ENCODE data around the gene PLCD1. TPM values are rescaled to one million over a fixed set of nuclear protein-coding genes. Genes with fewer than 3 reads are reported as not detected.

Gene PLCD1
- total RNA-seq, 1 donor from 2014 or later: 38.6 TPM

DNA sequence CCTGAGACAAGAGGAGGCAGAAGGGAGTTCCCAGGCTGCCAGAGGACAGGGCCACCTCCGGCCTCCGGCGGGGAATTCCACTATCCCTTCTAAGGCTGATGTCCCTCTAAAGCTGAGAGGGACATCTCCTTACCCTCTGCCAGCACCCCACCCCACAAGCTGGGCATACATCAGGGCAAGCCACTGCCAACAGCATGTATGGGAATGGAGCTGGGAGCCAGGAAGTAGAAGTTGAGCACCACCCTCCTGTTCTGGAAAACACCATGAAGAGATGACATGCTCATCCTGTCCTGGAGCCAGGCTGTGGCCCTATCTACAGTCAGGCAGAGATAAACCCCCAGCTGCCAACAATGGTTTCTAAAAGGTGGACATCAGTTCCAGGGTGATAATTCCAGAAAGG, 7.1 kb downstream of the PLCD1 start:
- H4K20me1 ChIP-seq (ENCODE audit: low read depth): peaks cover 61% of the 10 kb centered on the region
- no peaks in the 10 kb centered on the region for H3K36me3 ChIP-seq
- H3K4me1 Mint-ChIP-seq: peaks cover 11% of the 10 kb centered on the region
- H3K9me3 Mint-ChIP-seq: no peaks in the 10 kb centered on the region
- H3K9me3 ChIP-seq (ENCODE audit: low read depth): no peaks in the 10 kb centered on the region
- H3K4me1 ChIP-seq: no peaks in the 10 kb centered on the region
- H3K4me3 Mint-ChIP-seq: no peak overlapping the region
- no peak overlapping the region for H2AFZ ChIP-seq (replicated peaks)
- TF ChIP-seq EZH2phosphoT487 (IDR thresholded peaks at IDR 0.05) (no peak), EZH2 (IDR thresholded peaks at IDR 0.05) (no peak)
- TF ChIP-seq, protein P1, sequence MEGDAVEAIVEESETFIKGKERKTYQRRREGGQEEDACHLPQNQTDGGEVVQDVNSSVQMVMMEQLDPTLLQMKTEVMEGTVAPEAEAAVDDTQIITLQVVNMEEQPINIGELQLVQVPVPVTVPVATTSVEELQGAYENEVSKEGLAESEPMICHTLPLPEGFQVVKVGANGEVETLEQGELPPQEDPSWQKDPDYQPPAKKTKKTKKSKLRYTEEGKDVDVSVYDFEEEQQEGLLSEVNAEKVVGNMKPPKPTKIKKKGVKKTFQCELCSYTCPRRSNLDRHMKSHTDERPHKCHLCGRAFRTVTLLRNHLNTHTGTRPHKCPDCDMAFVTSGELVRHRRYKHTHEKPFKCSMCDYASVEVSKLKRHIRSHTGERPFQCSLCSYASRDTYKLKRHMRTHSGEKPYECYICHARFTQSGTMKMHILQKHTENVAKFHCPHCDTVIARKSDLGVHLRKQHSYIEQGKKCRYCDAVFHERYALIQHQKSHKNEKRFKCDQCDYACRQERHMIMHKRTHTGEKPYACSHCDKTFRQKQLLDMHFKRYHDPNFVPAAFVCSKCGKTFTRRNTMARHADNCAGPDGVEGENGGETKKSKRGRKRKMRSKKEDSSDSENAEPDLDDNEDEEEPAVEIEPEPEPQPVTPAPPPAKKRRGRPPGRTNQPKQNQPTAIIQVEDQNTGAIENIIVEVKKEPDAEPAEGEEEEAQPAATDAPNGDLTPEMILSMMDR (IDR thresholded peaks at IDR 0.05): no peak
- peaks cover 10% of the 10 kb centered on the region for H3K79me2 ChIP-seq (ENCODE audit: low read depth)
- peaks cover 8% of the 10 kb centered on the region for H3F3A ChIP-seq (ENCODE audit: low read depth)
- H3K4me3 ChIP-seq: no peak overlapping the region
- H3K27me3 Mint-ChIP-seq (ENCODE audit: insufficient read depth, low read depth): peaks cover 8% of the 10 kb centered on the region
- no peak overlapping the region for H3K9ac ChIP-seq
- peaks cover 25% of the 10 kb centered on the region for H3K27me3 ChIP-seq
- no peaks in the 10 kb centered on the region for H3K36me3 Mint-ChIP-seq
- DNase-seq (ENCODE audit: low spot score): no peak
- H3K4me2 ChIP-seq: no peak overlapping the region
- H3K27ac Mint-ChIP-seq: no peak overlapping the region
- no peak overlapping the region for H3K27ac ChIP-seq

DNA sequence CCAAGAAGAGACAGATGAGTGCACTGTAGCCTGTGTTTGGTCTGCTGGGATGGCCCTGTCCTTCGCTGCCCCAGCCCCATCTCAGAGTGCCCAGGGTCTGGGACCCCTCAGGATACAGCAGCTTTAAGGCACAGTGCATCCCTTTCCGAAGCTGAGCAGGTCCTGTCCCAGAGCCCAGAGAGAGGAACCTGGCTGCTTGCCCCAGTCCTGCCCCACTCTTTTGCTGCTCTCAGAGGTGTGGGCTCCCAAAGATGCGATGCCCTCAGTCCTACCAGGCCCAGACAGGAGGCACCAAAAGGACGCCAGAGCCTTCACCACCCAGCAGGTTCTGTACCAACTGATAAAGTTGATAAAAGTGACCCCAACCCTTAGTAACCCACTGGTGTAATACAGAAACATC, 8.2 kb downstream of the PLCD1 start:
- no peak for DNase-seq (ENCODE audit: low spot score)
- Histone ChIP-seq H3F3A (ENCODE audit: low read depth) (peaks cover 8% of the 10 kb centered on the region), H3K27me3 (peaks cover 14% of the 10 kb centered on the region), H3K27ac (no peak overlapping the region), H3K4me1 (no peaks in the 10 kb centered on the region), H4K20me1 (ENCODE audit: low read depth) (peaks cover 50% of the 10 kb centered on the region), H3K36me3 (no peaks in the 10 kb centered on the region), H3K4me2 (no peak overlapping the region), H3K4me3 (no peak overlapping the region), H3K9ac (no peak overlapping the region), H3K79me2 (ENCODE audit: low read depth) (peaks cover 10% of the 10 kb centered on the region), H3K9me3 (ENCODE audit: low read depth) (no peaks in the 10 kb centered on the region), H2AFZ (replicated peaks) (no peak overlapping the region)
- TF ChIP-seq EZH2 (IDR thresholded peaks at IDR 0.05): no peak
- no peak for TF ChIP-seq EZH2phosphoT487 (IDR thresholded peaks at IDR 0.05)
- TF ChIP-seq, protein P1 (IDR thresholded peaks at IDR 0.05): no peak
- peaks cover 7% of the 10 kb centered on the region for H3K27me3 Mint-ChIP-seq (ENCODE audit: insufficient read depth, low read depth)
- H3K27ac Mint-ChIP-seq: peak overlapping the region; percentile 21
- H3K9me3 Mint-ChIP-seq: no peaks in the 10 kb centered on the region
- peaks cover 11% of the 10 kb centered on the region for H3K4me1 Mint-ChIP-seq
- peaks cover 6% of the 10 kb centered on the region for H3K36me3 Mint-ChIP-seq
- no peak overlapping the region for H3K4me3 Mint-ChIP-seq

DNA sequence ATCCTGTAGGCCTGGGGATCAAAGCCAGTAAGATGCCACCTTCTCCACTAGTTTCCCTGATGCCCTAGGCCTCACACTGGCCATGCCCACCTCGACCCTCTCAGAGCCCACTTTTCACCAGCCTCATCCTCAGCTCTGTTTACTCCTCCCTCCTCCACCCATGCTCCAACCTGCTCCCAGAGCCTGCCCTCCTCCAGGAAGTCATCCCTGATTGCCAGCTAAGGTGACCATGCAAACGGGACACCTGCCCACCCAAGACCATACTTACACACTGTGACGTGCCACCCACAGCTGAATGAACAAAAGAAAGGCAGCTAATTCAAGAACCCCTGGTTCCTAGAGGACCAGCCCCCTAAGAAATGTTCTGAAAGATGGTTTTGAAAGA, 9.1 kb downstream of the PLCD1 start:
- no peak for DNase-seq (ENCODE audit: low spot score)
- no peaks in the 10 kb centered on the region for H3K9me3 ChIP-seq (ENCODE audit: low read depth)
- H4K20me1 ChIP-seq (ENCODE audit: low read depth): peaks cover 41% of the 10 kb centered on the region
- no peak overlapping the region for H2AFZ ChIP-seq (replicated peaks)
- peaks cover 5% of the 10 kb centered on the region for H3K27me3 ChIP-seq
- H3K36me3 Mint-ChIP-seq: peaks cover 13% of the 10 kb centered on the region
- H3K36me3 ChIP-seq: no peaks in the 10 kb centered on the region
- no peak overlapping the region for H3K27ac Mint-ChIP-seq
- H3K9me3 Mint-ChIP-seq: no peaks in the 10 kb centered on the region
- peaks cover 8% of the 10 kb centered on the region for H3F3A ChIP-seq (ENCODE audit: low read depth)
- H3K4me1 Mint-ChIP-seq: peaks cover 5% of the 10 kb centered on the region
- no peak overlapping the region for H3K4me3 Mint-ChIP-seq
- H3K27ac ChIP-seq: no peak overlapping the region
- no peak overlapping the region for H3K4me2 ChIP-seq
- H3K27me3 Mint-ChIP-seq (ENCODE audit: insufficient read depth, low read depth): peaks cover 7% of the 10 kb centered on the region
- no peaks in the 10 kb centered on the region for H3K4me1 ChIP-seq
- H3K4me3 ChIP-seq: no peak overlapping the region
- H3K9ac ChIP-seq: no peak overlapping the region
- TF ChIP-seq, protein P1 (IDR thresholded peaks at IDR 0.05): no peak
- TF ChIP-seq EZH2 (IDR thresholded peaks at IDR 0.05): no peak
- TF ChIP-seq EZH2phosphoT487 (IDR thresholded peaks at IDR 0.05): no peak
- H3K79me2 ChIP-seq (ENCODE audit: low read depth): peaks cover 10% of the 10 kb centered on the region

Measured in neural progenitor cell (in vitro differentiated cells).